ENCODE data around the gene HNRNPR.
A peak's percentile ranks its signal among the peaks of the same experiment; 100 is the strongest.

The HNRNPR gene

GRCh38 chr1:23286401-23286800 is 57.7 kb downstream of the HNRNPR start:
- no peak for DNase-seq (ENCODE audit: low spot score)
- ChIA-PET POLR2A (ENCODE audit: low non-redundant PET) (no interaction called here), CTCF (no interaction called here)
- TF ChIP-seq, protein P1, sequence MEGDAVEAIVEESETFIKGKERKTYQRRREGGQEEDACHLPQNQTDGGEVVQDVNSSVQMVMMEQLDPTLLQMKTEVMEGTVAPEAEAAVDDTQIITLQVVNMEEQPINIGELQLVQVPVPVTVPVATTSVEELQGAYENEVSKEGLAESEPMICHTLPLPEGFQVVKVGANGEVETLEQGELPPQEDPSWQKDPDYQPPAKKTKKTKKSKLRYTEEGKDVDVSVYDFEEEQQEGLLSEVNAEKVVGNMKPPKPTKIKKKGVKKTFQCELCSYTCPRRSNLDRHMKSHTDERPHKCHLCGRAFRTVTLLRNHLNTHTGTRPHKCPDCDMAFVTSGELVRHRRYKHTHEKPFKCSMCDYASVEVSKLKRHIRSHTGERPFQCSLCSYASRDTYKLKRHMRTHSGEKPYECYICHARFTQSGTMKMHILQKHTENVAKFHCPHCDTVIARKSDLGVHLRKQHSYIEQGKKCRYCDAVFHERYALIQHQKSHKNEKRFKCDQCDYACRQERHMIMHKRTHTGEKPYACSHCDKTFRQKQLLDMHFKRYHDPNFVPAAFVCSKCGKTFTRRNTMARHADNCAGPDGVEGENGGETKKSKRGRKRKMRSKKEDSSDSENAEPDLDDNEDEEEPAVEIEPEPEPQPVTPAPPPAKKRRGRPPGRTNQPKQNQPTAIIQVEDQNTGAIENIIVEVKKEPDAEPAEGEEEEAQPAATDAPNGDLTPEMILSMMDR (conservative IDR thresholded peaks at IDR 0.05; ENCODE audit: low read depth), result no peak
- no peak overlapping the region for H3K27ac ChIP-seq

DNA sequence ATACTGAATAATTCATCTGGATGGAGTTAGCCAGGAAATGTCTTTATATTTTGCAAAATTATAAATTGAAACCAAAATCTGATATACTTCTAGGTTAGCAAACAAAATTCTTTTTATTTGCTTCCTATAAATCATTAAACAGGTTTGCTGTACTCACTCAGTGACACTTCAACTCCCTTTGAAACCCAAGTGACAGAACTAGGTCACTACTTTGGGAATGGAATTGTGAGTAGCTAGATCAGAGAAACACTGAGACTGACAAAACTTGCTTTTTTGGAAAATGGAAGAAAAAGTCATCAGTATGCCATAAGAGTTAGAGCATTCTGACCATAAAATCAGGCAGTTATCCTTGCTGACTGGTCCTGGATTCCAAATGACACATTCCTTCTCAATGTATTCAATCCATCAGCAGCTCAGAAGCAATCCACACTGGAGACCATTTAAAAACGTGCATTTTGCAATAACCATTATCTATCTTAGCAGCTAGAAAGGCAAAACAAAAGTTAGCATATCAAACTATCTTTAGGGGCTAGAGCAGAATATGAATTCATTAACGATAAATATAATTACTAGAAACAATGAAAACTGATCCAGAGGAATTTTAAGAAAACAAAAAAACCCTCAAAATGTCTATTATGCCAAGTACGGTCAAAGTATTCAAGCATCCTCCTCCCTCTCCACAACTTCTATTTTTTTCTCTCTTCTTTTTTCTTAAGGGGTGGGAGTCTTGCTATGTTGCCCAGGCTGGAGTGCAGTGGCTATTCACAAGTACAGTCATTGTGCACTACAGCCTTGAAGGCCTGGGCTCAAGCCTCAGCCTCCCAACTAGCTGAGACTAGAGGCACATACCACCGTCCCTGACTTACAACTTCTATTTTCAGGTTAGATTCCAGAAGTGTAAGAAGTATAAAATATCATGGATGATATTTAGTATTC is 60.1 kb downstream of the HNRNPR start:
- ChIA-PET CTCF (no interaction called here), POLR2A (ENCODE audit: low non-redundant PET) (no interaction called here)
- H3K27ac ChIP-seq, result peak overlapping the region; percentile 70; the same call in 1 of the 2 replicates
- TF ChIP-seq, protein P1 (conservative IDR thresholded peaks at IDR 0.05; ENCODE audit: low read depth), result no peak
- no peak for DNase-seq (ENCODE audit: low spot score)

GRCh38 chr1:23282957-23283356 is 61.1 kb downstream of the HNRNPR start:
- TF ChIP-seq, protein P1 (conservative IDR thresholded peaks at IDR 0.05; ENCODE audit: low read depth), result no peak
- POLR2A ChIA-PET (ENCODE audit: low non-redundant PET), result no interaction called here
- H3K27ac ChIP-seq, result no peak overlapping the region
- peak; percentile 45 for DNase-seq (ENCODE audit: low spot score)
- CTCF ChIA-PET, result interaction anchor here (0.7 kb wide), 1 partner anchor 103 kb away, joined by 3 read pairs; no protein-coding TSS in a partner anchor

DNA sequence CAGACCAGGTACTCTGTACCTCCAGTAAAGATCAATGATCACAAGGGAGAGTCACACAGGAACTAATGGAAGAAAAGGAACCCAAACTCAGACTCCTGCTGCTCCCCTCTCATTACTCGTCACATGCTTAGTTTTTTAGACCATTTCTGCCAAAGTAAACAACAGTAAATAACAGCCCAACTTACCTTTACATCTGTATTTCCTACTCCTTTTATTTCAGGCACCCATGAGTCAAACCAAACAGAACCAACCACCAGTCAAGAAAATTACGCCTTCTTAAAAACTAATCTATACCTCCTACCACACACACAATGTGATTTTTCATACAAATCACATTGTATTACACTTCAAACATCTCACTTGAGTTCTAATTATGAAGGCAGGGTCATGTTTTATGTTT is 65.4 kb downstream of the HNRNPR start:
- no peak overlapping the region for H3K27ac ChIP-seq
- ChIA-PET CTCF (no interaction called here), POLR2A (ENCODE audit: low non-redundant PET) (no interaction called here)
- TF ChIP-seq, protein P1 (conservative IDR thresholded peaks at IDR 0.05; ENCODE audit: low read depth), result no peak
- no peak for DNase-seq (ENCODE audit: low spot score)

DNA sequence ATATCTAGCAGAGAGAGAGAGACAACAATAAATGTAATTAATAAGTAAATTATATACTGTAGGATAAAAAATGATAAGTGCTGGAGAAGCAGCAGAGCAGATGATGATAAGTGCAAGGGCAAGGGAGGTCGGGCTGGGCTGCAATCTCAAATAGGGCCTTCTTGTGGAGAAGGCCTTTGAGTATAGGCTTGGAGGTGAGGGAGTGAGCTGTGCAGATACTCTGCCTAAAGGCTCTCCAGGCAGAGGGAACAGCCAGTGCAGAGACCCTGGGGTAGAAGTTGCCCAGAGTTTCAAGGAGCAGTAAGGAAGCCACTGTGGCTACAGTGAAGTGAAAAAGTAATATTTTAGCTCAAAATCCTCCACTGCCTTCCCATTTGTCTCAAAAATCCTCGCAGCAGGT is 67.6 kb downstream of the HNRNPR start:
- no peak for DNase-seq (ENCODE audit: low spot score)
- POLR2A ChIA-PET (ENCODE audit: low non-redundant PET), result no interaction called here
- H3K27ac ChIP-seq, result 0 out of 2 replicates have a peak overlapping the region, but pooled peaks have one; percentile 14
- CTCF ChIA-PET, result interaction anchor here (0.5 kb wide), 1 partner anchor 92 kb away, joined by 3 read pairs; no protein-coding TSS in a partner anchor
- TF ChIP-seq, protein P1 (conservative IDR thresholded peaks at IDR 0.05; ENCODE audit: low read depth), result no peak

GRCh38 chr1:23274134-23274505 is 70.0 kb downstream of the HNRNPR start:
- ChIA-PET POLR2A (ENCODE audit: low non-redundant PET) (no interaction called here), CTCF (no interaction called here)

More at GRCh38 chr1:23274134-23274505, 70.0 kb downstream of the HNRNPR start:
- TF ChIP-seq, protein P1 (conservative IDR thresholded peaks at IDR 0.05; ENCODE audit: low read depth), result no peak
- H3K27ac ChIP-seq, result no peak overlapping the region
- no peak for DNase-seq (ENCODE audit: low spot score)

All from RWPE1 (cell line).